ENCODE data around the gene TDRD10.

GRCh38 chr1:154502744-154503115 lies 711 bp downstream of the TDRD10 start:
- TF ChIP-seq CTCF (conservative IDR thresholded peaks at IDR 0.05) (no peak), EZH2 (IDR thresholded peaks at IDR 0.05; ENCODE audit: low read depth) (no peak)
